Smooth muscle cell (in vitro differentiated cells): ENCODE data around the gene MED27. TPM values are rescaled to one million over a fixed set of nuclear protein-coding genes. Genes with fewer than 3 reads are reported as not detected.

Source experiments
- DNase-seq: peaks from one replicate; lab custom pipeline; 2025; ENCODE audit not compliant: unreplicated experiment; lab: John Stamatoyannopoulos, UW
- H2AFZ ChIP-seq: fragments of 200-600 bp; sonication (generic); 2 replicates; pipeline ENCODE4 v1.6.0; 2016; ENCODE audit warnings: antibody characterized with exemption, low read depth, mild to moderate bottlenecking
- H3F3A ChIP-seq: fragments of 200-600 bp; sonication (generic); 2 replicates; pipeline ENCODE4 v1.6.0; 2017; ENCODE audit warnings: antibody characterized with exemption, low read depth
- H3K27ac ChIP-seq: fragments of 200-600 bp; sonication (generic); 2 replicates; pipeline ENCODE4 v1.5.1; 2016; ENCODE audit warnings: low read depth, mild to moderate bottlenecking
- H3K27me3 ChIP-seq: fragments of 200-600 bp; sonication (generic); 2 replicates; pipeline ENCODE4 v1.6.1; 2016; ENCODE audit warnings: low read depth, mild to moderate bottlenecking
- H3K36me3 ChIP-seq: fragments of 200-600 bp; sonication (generic); 2 replicates; pipeline ENCODE4 v1.5.1; 2016; ENCODE audit warnings: low read depth
- H3K4me1 ChIP-seq: fragments of 200-600 bp; sonication (generic); 2 replicates; pipeline ENCODE4 v1.5.1; 2016; ENCODE audit warnings: low read depth
- H3K4me2 ChIP-seq: fragments of 200-600 bp; sonication (generic); 2 replicates; pipeline ENCODE4 v1.6.0; 2016; ENCODE audit warnings: mild to moderate bottlenecking
- H3K4me3 ChIP-seq: fragments of 200-600 bp; sonication (generic); 2 replicates; pipeline ENCODE4 v1.5.1; 2016; ENCODE audit warnings: mild to moderate bottlenecking
- H3K79me2 ChIP-seq: fragments of 200-600 bp; sonication (generic); 2 replicates; pipeline ENCODE4 v1.6.0; 2016; ENCODE audit warnings: low read depth, mild to moderate bottlenecking
- H3K9ac ChIP-seq: fragments of 200-600 bp; sonication (generic); 2 replicates; pipeline ENCODE4 v1.6.0; 2016; ENCODE audit warnings: low read depth
- H3K9me3 ChIP-seq: fragments of 200-600 bp; sonication (generic); replicated peaks from 2 replicates; pipeline ENCODE4 v1.5.1; 2016; ENCODE audit warnings: low read depth
- H4K20me1 ChIP-seq: fragments of 200-600 bp; sonication (generic); 2 replicates; pipeline ENCODE4 v1.6.0; 2016; ENCODE audit warnings: low read depth
- WGBS: methylation state at CpG from one replicate; pipeline ENCODE4 v1.1.7; 2016; ENCODE audit warnings: low lambda C conversion rate; 5-methylcytosine and 5-hydroxymethylcytosine counted together
- polyA plus RNA-seq: library from polyadenylated mRNA; unstranded; fragments of >200 nt; fragmentation: Nextera tagmentation; extraction: Ambion mirVana; gene quantifications from 2 replicates; pipeline ENCODE4 v1.2.1, GENCODE V29; 2016
- total RNA-seq: library from RNA; depleted of rRNA; stranded (reverse); fragments of >200 nt; gene quantifications from 2 replicates; pipeline ENCODE4 v1.2.3, GENCODE V29; 2014
- TF ChIP-seq, protein P1 (sequence below): fragments of 200-600 bp; sonication (generic); IDR thresholded peaks from 2 replicates; pipeline ENCODE4 v1.5.1; 2017; ENCODE audit warnings: borderline replicate concordance, mild to moderate bottlenecking, antibody characterized with exemption; ENCODE audit not compliant: insufficient read depth, poor library complexity, severe bottlenecking

The MED27 gene
- total and polyA plus RNA-seq, 2 experiments from 2014 or later: 24.0 to 50.0 TPM

GRCh38 chr9:132008855-132009812 is 70.5 kb downstream of the MED27 start:
- Histone ChIP-seq H4K20me1 (peaks cover 66% of the 10 kb centered on the region), H3K27me3 (no peaks in the 10 kb centered on the region), H2AFZ (no peak overlapping the region), H3K9ac (no peak overlapping the region), H3K36me3 (no peaks in the 10 kb centered on the region), H3K79me2 (peaks cover 8% of the 10 kb centered on the region), H3K4me3 (no peak overlapping the region), H3K4me2 (no peak overlapping the region), H3K4me1 (peaks cover 11% of the 10 kb centered on the region), H3K9me3 (no peaks in the 10 kb centered on the region), H3K27ac (no peak overlapping the region), H3F3A (peaks cover 2% of the 10 kb centered on the region)
- 81% methylated on average over 12 of the region's 12 CpGs for whole genome bisulfite sequencing
- TF ChIP-seq, protein P1, sequence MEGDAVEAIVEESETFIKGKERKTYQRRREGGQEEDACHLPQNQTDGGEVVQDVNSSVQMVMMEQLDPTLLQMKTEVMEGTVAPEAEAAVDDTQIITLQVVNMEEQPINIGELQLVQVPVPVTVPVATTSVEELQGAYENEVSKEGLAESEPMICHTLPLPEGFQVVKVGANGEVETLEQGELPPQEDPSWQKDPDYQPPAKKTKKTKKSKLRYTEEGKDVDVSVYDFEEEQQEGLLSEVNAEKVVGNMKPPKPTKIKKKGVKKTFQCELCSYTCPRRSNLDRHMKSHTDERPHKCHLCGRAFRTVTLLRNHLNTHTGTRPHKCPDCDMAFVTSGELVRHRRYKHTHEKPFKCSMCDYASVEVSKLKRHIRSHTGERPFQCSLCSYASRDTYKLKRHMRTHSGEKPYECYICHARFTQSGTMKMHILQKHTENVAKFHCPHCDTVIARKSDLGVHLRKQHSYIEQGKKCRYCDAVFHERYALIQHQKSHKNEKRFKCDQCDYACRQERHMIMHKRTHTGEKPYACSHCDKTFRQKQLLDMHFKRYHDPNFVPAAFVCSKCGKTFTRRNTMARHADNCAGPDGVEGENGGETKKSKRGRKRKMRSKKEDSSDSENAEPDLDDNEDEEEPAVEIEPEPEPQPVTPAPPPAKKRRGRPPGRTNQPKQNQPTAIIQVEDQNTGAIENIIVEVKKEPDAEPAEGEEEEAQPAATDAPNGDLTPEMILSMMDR: no peak
- DNase-seq: no peak

- peaks cover 69% of the 10 kb centered on the region for H4K20me1 ChIP-seq
- 66% methylated on average over 8 of the region's 8 CpGs for WGBS
- no peaks in the 10 kb centered on the region for H3K27me3 ChIP-seq
- H3K79me2 ChIP-seq: peaks cover 8% of the 10 kb centered on the region
- H3K27ac ChIP-seq: no peak overlapping the region
- TF ChIP-seq, protein P1: no peak
- no peak overlapping the region for H3K4me2 ChIP-seq
- peaks cover 11% of the 10 kb centered on the region for H3K4me1 ChIP-seq
- H3K9ac ChIP-seq: no peak overlapping the region
- H3F3A ChIP-seq: no peaks in the 10 kb centered on the region
- H2AFZ ChIP-seq: no peak overlapping the region
- no peak overlapping the region for H3K4me3 ChIP-seq
- no peaks in the 10 kb centered on the region for H3K9me3 ChIP-seq
- H3K36me3 ChIP-seq: no peaks in the 10 kb centered on the region
- no peak for DNase-seq
Measured at GRCh38 chr9:132008184-132008803, 71.4 kb downstream of the MED27 start.

DNA sequence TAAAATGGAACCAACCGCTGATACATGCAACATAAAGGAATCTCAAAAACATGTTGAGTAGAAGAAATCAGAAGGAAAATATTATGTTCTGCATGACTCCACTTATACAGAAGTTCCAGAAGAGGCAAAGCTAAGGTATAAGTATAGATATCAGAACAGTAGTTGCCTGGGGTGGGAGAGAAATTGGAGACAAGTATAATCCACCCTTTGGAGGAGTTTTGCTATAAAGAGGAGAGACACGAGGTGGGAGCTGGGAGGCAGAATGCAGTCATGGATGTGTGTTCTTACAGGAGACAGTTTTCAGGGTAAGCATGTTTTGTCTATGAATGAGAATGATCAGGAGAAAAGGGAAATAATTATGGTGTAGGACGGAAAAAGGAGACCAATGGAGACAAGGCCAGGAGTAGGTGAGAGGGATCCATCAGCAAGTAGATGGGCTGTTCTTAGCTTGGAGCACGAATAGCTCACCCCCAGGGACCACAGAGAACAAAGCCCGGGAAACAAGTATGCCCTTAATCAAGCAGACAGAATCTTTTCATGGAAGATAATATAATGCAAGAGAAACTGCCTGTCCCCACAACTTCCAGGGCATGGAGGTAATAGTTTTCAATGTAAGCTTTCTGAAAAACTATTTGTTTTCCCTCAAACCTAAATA is 72.2 kb downstream of the MED27 start:
- Histone ChIP-seq H3K4me1 (peaks cover 11% of the 10 kb centered on the region), H3K27me3 (no peaks in the 10 kb centered on the region), H3K27ac (no peak overlapping the region), H4K20me1 (peaks cover 73% of the 10 kb centered on the region), H3K36me3 (no peaks in the 10 kb centered on the region), H3K79me2 (peaks cover 11% of the 10 kb centered on the region), H3K4me3 (no peak overlapping the region), H3K9ac (no peak overlapping the region), H3K4me2 (no peak overlapping the region), H3K9me3 (no peaks in the 10 kb centered on the region), H2AFZ (no peak overlapping the region), H3F3A (no peaks in the 10 kb centered on the region)
- DNase-seq: no peak
- TF ChIP-seq, protein P1: no peak
- WGBS: 76% methylated on average over 5 of the region's 5 CpGs
